Measurements from ENCODE around the gene UGT1A6. TPM values are rescaled to one million over a fixed set of nuclear protein-coding genes. Genes with fewer than 3 reads are reported as not detected.

The UGT1A6 gene
- total RNA-seq, 1 donor from 2014 or later: 0.13 TPM

- no peak overlapping the region for H3K4me3 ChIP-seq (ENCODE audit: low read depth, low read length)
- no peak for DNase-seq (ENCODE audit: low read depth)
- H3K36me3 ChIP-seq (ENCODE audit: control insufficient read depth, insufficient read depth, low read length): no peaks in the 10 kb centered on the region
- H3K27me3 ChIP-seq (ENCODE audit: control insufficient read depth, insufficient read depth, low read length): peaks cover 2% of the 10 kb centered on the region
- TF ChIP-seq CTCF (IDR thresholded peaks at IDR 0.05; ENCODE audit: insufficient read depth, low read length, poor library complexity, severe bottlenecking): no peak
These were observed 109.6 kb downstream of the UGT1A6 start for GRCh38 chr2:233802132-233802815.

- Histone ChIP-seq H3K4me3 (ENCODE audit: low read depth, low read length) (no peak overlapping the region), H3K36me3 (ENCODE audit: control insufficient read depth, insufficient read depth, low read length) (no peaks in the 10 kb centered on the region), H3K27me3 (ENCODE audit: control insufficient read depth, insufficient read depth, low read length) (peaks cover 2% of the 10 kb centered on the region)
- no peak for DNase-seq (ENCODE audit: low read depth)
- TF ChIP-seq CTCF (IDR thresholded peaks at IDR 0.05; ENCODE audit: insufficient read depth, low read length, poor library complexity, severe bottlenecking): no peak
These were observed 110.7 kb downstream of the UGT1A6 start for GRCh38 chr2:233803292-233803911.

- no peaks in the 10 kb centered on the region for H3K36me3 ChIP-seq (ENCODE audit: control insufficient read depth, insufficient read depth, low read length)
- no peak overlapping the region for H3K4me3 ChIP-seq (ENCODE audit: low read depth, low read length)
These were observed 111.3 kb downstream of the UGT1A6 start for GRCh38 chr2:233803994-233804393.

GRCh38 chr2:233807215-233807865, 114.7 kb downstream of the UGT1A6 start:
- Histone ChIP-seq H3K27me3 (ENCODE audit: control insufficient read depth, insufficient read depth, low read length) (peaks cover 2% of the 10 kb centered on the region), H3K4me3 (ENCODE audit: low read depth, low read length) (no peak overlapping the region), H3K36me3 (ENCODE audit: control insufficient read depth, insufficient read depth, low read length) (no peaks in the 10 kb centered on the region)
- DNase-seq (ENCODE audit: low read depth): no peak
- TF ChIP-seq CTCF (IDR thresholded peaks at IDR 0.05; ENCODE audit: insufficient read depth, low read length, poor library complexity, severe bottlenecking): no peak

More at GRCh38 chr2:233803994-233804393, 111.3 kb downstream of the UGT1A6 start:
- DNase-seq (ENCODE audit: low read depth): no peak
- no peak for TF ChIP-seq CTCF (IDR thresholded peaks at IDR 0.05; ENCODE audit: insufficient read depth, low read length, poor library complexity, severe bottlenecking)
- peaks cover 2% of the 10 kb centered on the region for H3K27me3 ChIP-seq (ENCODE audit: control insufficient read depth, insufficient read depth, low read length)

- Histone ChIP-seq H3K27me3 (ENCODE audit: control insufficient read depth, insufficient read depth, low read length) (no peaks in the 10 kb centered on the region), H3K4me3 (ENCODE audit: low read depth, low read length) (no peak overlapping the region), H3K36me3 (ENCODE audit: control insufficient read depth, insufficient read depth, low read length) (no peaks in the 10 kb centered on the region)
- no peak for DNase-seq (ENCODE audit: low read depth)
- TF ChIP-seq CTCF (IDR thresholded peaks at IDR 0.05; ENCODE audit: insufficient read depth, low read length, poor library complexity, severe bottlenecking): no peak
These were observed 115.6 kb downstream of the UGT1A6 start for GRCh38 chr2:233807966-233808935.
